ENCODE measurements around the gene PVALEF.

PVALEF gene

GRCh38 chr17:81228420-81228819, 63.1 kb downstream of the PVALEF start:
- no peaks in the 10 kb centered on the region for H3K27me3 ChIP-seq (ENCODE audit: insufficient read depth, poor library complexity, severe bottlenecking)
- DNase-seq (ENCODE audit: low read depth in 1 of 2, low spot score in 1 of 2) = peak; percentile 59 to 81
- peak overlapping the region; percentile 68 for H3K27ac ChIP-seq (replicated peaks)
- no peak overlapping the region for H3K4me3 ChIP-seq (replicated peaks; ENCODE audit: insufficient read depth, low read length)
- TF ChIP-seq CTCF (IDR thresholded peaks at IDR 0.05; ENCODE audit: insufficient read depth, low read length) = no peak
- peak; percentile 44; the same call in 1 of the 2 replicates for TF ChIP-seq POLR2AphosphoS5 (IDR thresholded peaks at IDR 0.05; ENCODE audit: low read depth)
- peak; percentile 81; the same call in 1 of the 2 replicates for TF ChIP-seq SPI1 (IDR thresholded peaks at IDR 0.05; ENCODE audit: borderline replicate concordance, low read depth)

DNA sequence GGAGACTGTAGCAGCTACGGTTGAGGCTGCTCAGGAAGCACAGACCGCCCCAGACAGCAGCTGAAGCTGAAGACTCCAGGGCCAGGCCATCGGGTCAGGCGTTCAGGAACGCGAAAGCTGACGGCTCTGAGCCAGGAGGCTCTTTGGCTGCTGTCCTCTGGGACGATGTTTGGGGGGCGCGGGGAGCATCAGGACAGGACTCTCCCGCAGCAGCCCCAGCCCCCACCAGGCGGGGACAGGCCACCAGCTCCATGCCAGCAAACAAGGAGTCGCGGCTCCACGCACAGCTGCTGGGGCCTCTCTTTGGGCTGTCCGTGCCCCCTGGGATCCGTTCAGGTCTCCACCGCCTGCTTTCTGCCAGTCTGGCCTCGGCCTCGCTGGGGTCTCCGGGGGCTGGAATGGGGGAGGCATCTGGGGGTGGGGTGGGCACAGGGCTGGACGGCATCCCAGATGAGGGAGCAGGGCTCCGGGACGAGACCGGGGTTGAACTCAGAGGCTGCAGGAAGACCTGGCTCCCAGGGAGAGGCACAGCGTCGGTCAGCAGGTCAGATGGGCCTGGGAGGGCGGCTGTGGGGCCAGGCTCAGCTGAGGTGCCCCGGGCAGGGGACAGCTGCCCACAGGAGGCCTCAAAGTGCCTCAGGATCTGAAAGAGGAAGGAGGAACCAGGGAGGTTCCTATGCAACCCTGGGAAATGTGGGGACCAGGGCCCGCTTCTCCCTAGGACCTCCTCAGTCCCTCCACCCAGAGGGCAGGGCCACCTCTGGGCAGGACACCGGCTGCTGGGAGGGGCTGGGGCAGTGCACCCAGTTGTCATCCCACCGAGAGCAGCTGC, 63.7 kb downstream of the PVALEF start:
- TF ChIP-seq POLR2AphosphoS5 (IDR thresholded peaks at IDR 0.05; ENCODE audit: low read depth) = no peak
- TF ChIP-seq SPI1 (IDR thresholded peaks at IDR 0.05; ENCODE audit: borderline replicate concordance, low read depth) = no peak
- TF ChIP-seq GABPA (IDR thresholded peaks at IDR 0.05; ENCODE audit: low read depth) = no peak
- no peak for TF ChIP-seq CTCF (IDR thresholded peaks at IDR 0.05; ENCODE audit: insufficient read depth, low read length)
- TF ChIP-seq, protein P1, sequence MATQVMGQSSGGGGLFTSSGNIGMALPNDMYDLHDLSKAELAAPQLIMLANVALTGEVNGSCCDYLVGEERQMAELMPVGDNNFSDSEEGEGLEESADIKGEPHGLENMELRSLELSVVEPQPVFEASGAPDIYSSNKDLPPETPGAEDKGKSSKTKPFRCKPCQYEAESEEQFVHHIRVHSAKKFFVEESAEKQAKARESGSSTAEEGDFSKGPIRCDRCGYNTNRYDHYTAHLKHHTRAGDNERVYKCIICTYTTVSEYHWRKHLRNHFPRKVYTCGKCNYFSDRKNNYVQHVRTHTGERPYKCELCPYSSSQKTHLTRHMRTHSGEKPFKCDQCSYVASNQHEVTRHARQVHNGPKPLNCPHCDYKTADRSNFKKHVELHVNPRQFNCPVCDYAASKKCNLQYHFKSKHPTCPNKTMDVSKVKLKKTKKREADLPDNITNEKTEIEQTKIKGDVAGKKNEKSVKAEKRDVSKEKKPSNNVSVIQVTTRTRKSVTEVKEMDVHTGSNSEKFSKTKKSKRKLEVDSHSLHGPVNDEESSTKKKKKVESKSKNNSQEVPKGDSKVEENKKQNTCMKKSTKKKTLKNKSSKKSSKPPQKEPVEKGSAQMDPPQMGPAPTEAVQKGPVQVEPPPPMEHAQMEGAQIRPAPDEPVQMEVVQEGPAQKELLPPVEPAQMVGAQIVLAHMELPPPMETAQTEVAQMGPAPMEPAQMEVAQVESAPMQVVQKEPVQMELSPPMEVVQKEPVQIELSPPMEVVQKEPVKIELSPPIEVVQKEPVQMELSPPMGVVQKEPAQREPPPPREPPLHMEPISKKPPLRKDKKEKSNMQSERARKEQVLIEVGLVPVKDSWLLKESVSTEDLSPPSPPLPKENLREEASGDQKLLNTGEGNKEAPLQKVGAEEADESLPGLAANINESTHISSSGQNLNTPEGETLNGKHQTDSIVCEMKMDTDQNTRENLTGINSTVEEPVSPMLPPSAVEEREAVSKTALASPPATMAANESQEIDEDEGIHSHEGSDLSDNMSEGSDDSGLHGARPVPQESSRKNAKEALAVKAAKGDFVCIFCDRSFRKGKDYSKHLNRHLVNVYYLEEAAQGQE (IDR thresholded peaks at IDR 0.05; ENCODE audit: insufficient replicate concordance, low read depth) = no peak
- Histone ChIP-seq H3K27ac (replicated peaks) (peak overlapping the region; percentile 68), H3K27me3 (ENCODE audit: insufficient read depth, poor library complexity, severe bottlenecking) (no peaks in the 10 kb centered on the region), H3K4me3 (replicated peaks; ENCODE audit: insufficient read depth, low read length) (no peak overlapping the region)
- DNase-seq (ENCODE audit: low read depth in 1 of 2, low spot score in 1 of 2) = no peak

GRCh38 chr17:81229666-81229920, 64.3 kb downstream of the PVALEF start:
- no peak overlapping the region for H3K27ac ChIP-seq (replicated peaks)
- no peak for DNase-seq (ENCODE audit: low read depth in 1 of 2, low spot score in 1 of 2)
- H3K4me3 ChIP-seq (replicated peaks; ENCODE audit: insufficient read depth, low read length) = no peak overlapping the region
- TF ChIP-seq, protein P1 (IDR thresholded peaks at IDR 0.05; ENCODE audit: insufficient replicate concordance, low read depth) = no peak
- TF ChIP-seq GABPA (IDR thresholded peaks at IDR 0.05; ENCODE audit: low read depth) = no peak
- TF ChIP-seq SPI1 (IDR thresholded peaks at IDR 0.05; ENCODE audit: borderline replicate concordance, low read depth) = no peak
- TF ChIP-seq CTCF (IDR thresholded peaks at IDR 0.05; ENCODE audit: insufficient read depth, low read length) = no peak
- TF ChIP-seq POLR2AphosphoS5 (IDR thresholded peaks at IDR 0.05; ENCODE audit: low read depth) = no peak
- H3K27me3 ChIP-seq (ENCODE audit: insufficient read depth, poor library complexity, severe bottlenecking) = no peaks in the 10 kb centered on the region
